Activated naive CD4-positive, alpha-beta T cell treated with anti-CD3 and anti-CD28 coated beads for 36 hours (primary cell): ENCODE measurements around the gene PTBP3. TPM values are rescaled to one million over a fixed set of nuclear protein-coding genes. Genes with fewer than 3 reads are reported as not detected.
A peak's percentile ranks its signal among the peaks of the same experiment; 100 is the strongest.

Experiments used
- CTCF ChIA-PET: fragments of 350-600 bp; sonication (Branson Sonifier 250); formaldehyde crosslinking; loops from one replicate; lab custom pipeline; 2021; ENCODE audit warnings: antibody characterized with exemption; lab: Charles Lee
- DNase-seq: peaks from one replicate; pipeline ENCODE4 v3.0.0-alpha.2; 2020
- H3K27ac Mint-ChIP-seq: one replicate; pipeline ENCODE4 v1.8.0; 2021; ENCODE audit warnings: mild to moderate bottlenecking, mixed read lengths
- H3K27me3 Mint-ChIP-seq: one replicate; pipeline ENCODE4 v1.8.0; 2021; ENCODE audit warnings: low read depth, mixed read lengths
- H3K36me3 Mint-ChIP-seq: one replicate; pipeline ENCODE4 v1.8.0; 2021; ENCODE audit warnings: low read depth, mixed read lengths
- H3K4me1 Mint-ChIP-seq: one replicate; pipeline ENCODE4 v1.8.0; 2021; ENCODE audit warnings: low read depth, mixed read lengths
- H3K4me3 Mint-ChIP-seq: one replicate; pipeline ENCODE4 v1.8.0; 2021; ENCODE audit warnings: mild to moderate bottlenecking, moderate library complexity, mixed read lengths
- H3K9me3 Mint-ChIP-seq: one replicate; pipeline ENCODE4 v1.8.0; 2021; ENCODE audit warnings: mixed read lengths
- intact Hi-C: fragments of 100-400 bp; cut with micrococcal nuclease; formaldehyde crosslinking; loops from one replicate; pipeline ENCODE4 v1.15.1; 2023
- total RNA-seq, 2 experiments: library from RNA; stranded (reverse); gene quantifications; one replicate each; pipeline ENCODE4 v1.2.3, GENCODE V29; 2021

PTBP3 gene
- total RNA-seq, 2 experiments from 2014 or later, result 87.8 to 92.6 TPM

DNA sequence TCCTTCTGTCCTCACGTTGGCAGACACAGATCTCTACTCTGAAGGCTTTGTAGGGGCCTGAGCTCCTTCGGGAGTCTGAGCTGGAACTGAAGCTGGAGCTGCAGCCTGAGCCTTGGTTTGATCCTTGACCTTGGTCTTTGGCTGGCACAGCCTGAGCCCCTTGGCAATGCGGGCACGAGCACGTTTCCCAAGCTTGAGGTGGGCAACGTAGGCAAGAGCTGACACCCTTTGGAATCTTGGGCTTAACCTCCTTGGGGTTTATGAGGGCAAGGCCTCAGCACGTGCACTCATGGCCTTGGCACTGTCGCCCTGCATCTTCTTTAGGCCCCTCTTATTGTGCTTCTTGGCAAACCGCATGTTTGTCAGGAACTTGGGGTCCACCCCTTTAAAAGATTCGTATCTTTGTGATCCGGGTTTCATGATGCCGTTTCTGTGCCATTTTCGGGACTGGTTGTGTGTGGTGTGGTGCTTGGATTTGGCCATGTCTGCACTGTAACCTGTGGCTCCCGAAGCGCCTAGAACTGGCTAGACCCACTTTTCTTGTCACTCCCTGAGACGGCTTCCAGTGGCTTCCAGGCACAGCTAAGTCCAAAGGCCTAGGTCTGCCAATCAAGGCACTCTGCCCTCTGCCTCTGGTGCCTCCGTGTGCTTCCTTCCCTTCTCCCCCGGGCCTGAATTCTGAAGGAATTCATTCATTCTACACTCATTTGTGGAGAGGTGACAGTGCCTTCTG lies 159.8 kb downstream of the PTBP3 start:
- Mint-ChIP-seq H3K4me1 (peaks cover 38% of the 10 kb centered on the region), H3K27me3 (peaks cover 19% of the 10 kb centered on the region), H3K27ac (peak overlapping the region; percentile 79), H3K4me3 (peak overlapping the region; percentile 82), H3K36me3 (peaks cover 2% of the 10 kb centered on the region), H3K9me3 (no peaks in the 10 kb centered on the region)
- intact Hi-C loops, result loop anchor here (1.0 to 2.0 kb wide), 3 partner anchors 75 to 205 kb away; partner anchors contain the start of gene PTBP3
- no peak for DNase-seq
- CTCF ChIA-PET, result interaction anchor here (0.9 to 1.2 kb wide), 2 partner anchors 80 to 104 kb away, joined by 3 to 4 read pairs; no protein-coding TSS in a partner anchor

DNA sequence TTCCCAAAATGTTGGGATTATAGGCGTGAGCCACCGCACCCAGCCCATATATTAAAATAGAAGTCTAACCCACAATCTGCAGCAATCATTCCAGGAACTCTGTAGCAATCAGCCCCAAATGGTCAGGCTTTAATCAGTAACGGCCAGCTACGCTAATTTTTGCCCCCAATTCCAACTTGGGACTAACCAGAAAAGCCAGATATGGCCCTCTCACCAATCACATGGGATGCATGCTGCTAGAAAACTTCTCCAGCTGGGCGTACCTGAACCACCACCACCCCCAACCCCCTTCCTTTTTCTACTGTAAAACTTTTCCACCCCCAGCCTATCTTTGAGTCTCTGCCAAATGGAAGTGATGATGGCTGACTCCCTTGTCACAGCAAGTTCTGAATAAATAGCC lies 162.5 kb downstream of the PTBP3 start:
- H3K4me1 Mint-ChIP-seq, result peaks cover 41% of the 10 kb centered on the region
- CTCF ChIA-PET, result interaction anchor here (0.7 to 1.0 kb wide), 2 partner anchors 55 to 67 kb away, joined by 3 read pairs; no protein-coding TSS in a partner anchor

DNA sequence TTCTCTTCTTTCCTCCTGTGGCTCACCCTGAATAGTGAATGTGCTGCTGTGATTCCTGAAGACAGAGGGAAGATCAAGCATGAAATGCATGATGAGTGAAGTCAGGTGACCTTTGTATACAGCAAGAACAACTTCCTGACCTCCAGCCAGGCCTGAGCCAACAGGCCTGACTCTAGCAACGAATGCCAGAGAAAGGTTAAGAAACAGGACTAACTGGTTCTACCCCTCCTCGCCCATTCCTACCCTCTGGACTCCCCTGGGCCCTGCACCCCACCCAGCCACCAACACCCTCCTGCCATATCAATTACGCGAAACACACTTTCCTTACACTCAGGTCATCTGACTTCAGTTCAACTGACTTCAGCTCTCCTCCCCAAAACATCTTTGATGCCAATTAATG lies 163.2 kb downstream of the PTBP3 start:
- peaks cover 33% of the 10 kb centered on the region for H3K4me1 Mint-ChIP-seq
- H3K9me3 Mint-ChIP-seq, result no peaks in the 10 kb centered on the region
- no peak overlapping the region for H3K27ac Mint-ChIP-seq
- CTCF ChIA-PET, result interaction anchor here (0.7 kb wide), 1 partner anchor 54 kb away, joined by 3 read pairs; no protein-coding TSS in a partner anchor
- no peak overlapping the region for H3K4me3 Mint-ChIP-seq
- intact Hi-C loops, result no loop called here
- no peaks in the 10 kb centered on the region for H3K36me3 Mint-ChIP-seq
- no peak for DNase-seq
- no peaks in the 10 kb centered on the region for H3K27me3 Mint-ChIP-seq

More for the DNA sequence above, 162.5 kb downstream of the PTBP3 start:
- intact Hi-C loops, result no loop called here
- H3K36me3 Mint-ChIP-seq, result peaks cover 2% of the 10 kb centered on the region
- no peaks in the 10 kb centered on the region for H3K9me3 Mint-ChIP-seq
- no peak for DNase-seq
- H3K4me3 Mint-ChIP-seq, result no peak overlapping the region
- H3K27ac Mint-ChIP-seq, result no peak overlapping the region
- H3K27me3 Mint-ChIP-seq, result peaks cover 6% of the 10 kb centered on the region

GRCh38 chr9:112169368-112169767 lies 164.1 kb downstream of the PTBP3 start:
- H3K36me3 Mint-ChIP-seq, result no peaks in the 10 kb centered on the region
- DNase-seq, result no peak
- no peak overlapping the region for H3K4me3 Mint-ChIP-seq
- CTCF ChIA-PET, result no interaction called here
- peaks cover 32% of the 10 kb centered on the region for H3K4me1 Mint-ChIP-seq
- H3K27me3 Mint-ChIP-seq, result no peaks in the 10 kb centered on the region
- no peaks in the 10 kb centered on the region for H3K9me3 Mint-ChIP-seq
- no peak overlapping the region for H3K27ac Mint-ChIP-seq
- intact Hi-C loops, result no loop called here

- no peaks in the 10 kb centered on the region for H3K36me3 Mint-ChIP-seq
- no peaks in the 10 kb centered on the region for H3K27me3 Mint-ChIP-seq
- no peak overlapping the region for H3K27ac Mint-ChIP-seq
- no peaks in the 10 kb centered on the region for H3K9me3 Mint-ChIP-seq
- H3K4me1 Mint-ChIP-seq, result peaks cover 25% of the 10 kb centered on the region
- H3K4me3 Mint-ChIP-seq, result no peak overlapping the region
- CTCF ChIA-PET, result no interaction called here
- peak; percentile 44 for DNase-seq
- intact Hi-C loops, result no loop called here
Measured at GRCh38 chr9:112168197-112168596, 165.2 kb downstream of the PTBP3 start.

Other genes starting within 250 kb of the PTBP3 start
- gene SUSD1, start 158.3 kb downstream of the PTBP3 start, total RNA-seq, result 1 to 10 TPM; 1.6 to 2.7 TPM
- 10 to 100 TPM; 25.9 to 28.5 TPM for gene HSDL2, start 46.5 kb upstream of the PTBP3 start, total RNA-seq
- 1 to 10 TPM; 6.7 to 7.6 TPM for gene KIAA1958, start 153.2 kb upstream of the PTBP3 start, total RNA-seq